ENCODE measurements around the gene CHD9.

- TF ChIP-seq ZNF384 (IDR thresholded peaks at IDR 0.05) (no peak), ELF4 (IDR thresholded peaks at IDR 0.05) (no peak), FOXK2 (IDR thresholded peaks at IDR 0.05) (no peak), FOXA1 (IDR thresholded peaks at IDR 0.05) (no peak), FOXM1 (IDR thresholded peaks at IDR 0.05; ENCODE audit: borderline replicate concordance) (no peak), L3MBTL2 (conservative IDR thresholded peaks at IDR 0.05) (no peak), SP1 (IDR thresholded peaks at IDR 0.05) (no peak), CTBP1 (IDR thresholded peaks at IDR 0.05; ENCODE audit: borderline replicate concordance) (no peak), BHLHE40 (IDR thresholded peaks at IDR 0.05; ENCODE audit: borderline replicate concordance) (no peak), SUZ12 (IDR thresholded peaks at IDR 0.05) (no peak), HDGF (IDR thresholded peaks at IDR 0.05; ENCODE audit: borderline replicate concordance) (no peak)
- TF ChIP-seq, protein P1, sequence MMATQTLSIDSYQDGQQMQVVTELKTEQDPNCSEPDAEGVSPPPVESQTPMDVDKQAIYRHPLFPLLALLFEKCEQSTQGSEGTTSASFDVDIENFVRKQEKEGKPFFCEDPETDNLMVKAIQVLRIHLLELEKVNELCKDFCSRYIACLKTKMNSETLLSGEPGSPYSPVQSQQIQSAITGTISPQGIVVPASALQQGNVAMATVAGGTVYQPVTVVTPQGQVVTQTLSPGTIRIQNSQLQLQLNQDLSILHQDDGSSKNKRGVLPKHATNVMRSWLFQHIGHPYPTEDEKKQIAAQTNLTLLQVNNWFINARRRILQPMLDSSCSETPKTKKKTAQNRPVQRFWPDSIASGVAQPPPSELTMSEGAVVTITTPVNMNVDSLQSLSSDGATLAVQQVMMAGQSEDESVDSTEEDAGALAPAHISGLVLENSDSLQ (IDR thresholded peaks at IDR 0.05): no peak
Measured at GRCh38 chr16:53041320-53042051, 13.3 kb upstream of the CHD9 start.
